Measurements from ENCODE around the gene KCNQ1.

KCNQ1 gene

DNA sequence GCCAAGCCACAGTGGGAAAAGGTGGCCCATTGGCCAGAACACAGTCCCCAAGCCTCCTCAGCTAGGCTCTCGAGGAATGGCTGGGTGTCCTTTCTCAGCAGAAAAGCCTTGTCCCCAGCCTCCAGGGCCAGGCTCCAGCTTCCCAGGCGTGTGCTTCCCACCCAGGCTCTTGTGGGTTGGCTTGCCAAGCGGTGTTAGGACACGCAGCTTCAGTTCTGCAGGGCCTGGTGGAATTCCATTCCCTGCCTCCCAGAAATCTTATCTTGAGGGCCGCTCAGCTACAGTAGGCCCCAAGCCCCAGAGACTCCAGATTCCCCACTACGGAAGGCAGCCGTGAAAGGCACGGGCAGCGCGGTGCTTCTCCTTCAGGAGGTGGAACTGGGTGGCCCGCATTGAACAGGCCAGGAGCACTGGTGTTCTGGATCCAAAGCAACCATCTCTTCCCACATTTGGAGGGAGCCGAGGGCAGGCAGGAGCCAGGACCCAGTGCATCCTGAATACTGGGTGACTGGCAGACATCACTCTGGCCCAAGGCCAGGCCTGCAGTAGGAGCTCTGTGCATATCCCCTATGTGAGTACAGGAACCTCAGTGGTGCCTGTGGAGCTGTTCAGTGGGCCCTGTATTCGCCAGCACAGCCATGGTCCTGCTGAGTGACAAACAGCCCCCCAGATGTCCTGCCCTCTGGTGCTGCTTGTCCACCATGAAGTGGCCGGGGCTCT, 271.7 kb downstream of the KCNQ1 start:
- DNase-seq (ENCODE audit: low read depth) = no peak

DNA sequence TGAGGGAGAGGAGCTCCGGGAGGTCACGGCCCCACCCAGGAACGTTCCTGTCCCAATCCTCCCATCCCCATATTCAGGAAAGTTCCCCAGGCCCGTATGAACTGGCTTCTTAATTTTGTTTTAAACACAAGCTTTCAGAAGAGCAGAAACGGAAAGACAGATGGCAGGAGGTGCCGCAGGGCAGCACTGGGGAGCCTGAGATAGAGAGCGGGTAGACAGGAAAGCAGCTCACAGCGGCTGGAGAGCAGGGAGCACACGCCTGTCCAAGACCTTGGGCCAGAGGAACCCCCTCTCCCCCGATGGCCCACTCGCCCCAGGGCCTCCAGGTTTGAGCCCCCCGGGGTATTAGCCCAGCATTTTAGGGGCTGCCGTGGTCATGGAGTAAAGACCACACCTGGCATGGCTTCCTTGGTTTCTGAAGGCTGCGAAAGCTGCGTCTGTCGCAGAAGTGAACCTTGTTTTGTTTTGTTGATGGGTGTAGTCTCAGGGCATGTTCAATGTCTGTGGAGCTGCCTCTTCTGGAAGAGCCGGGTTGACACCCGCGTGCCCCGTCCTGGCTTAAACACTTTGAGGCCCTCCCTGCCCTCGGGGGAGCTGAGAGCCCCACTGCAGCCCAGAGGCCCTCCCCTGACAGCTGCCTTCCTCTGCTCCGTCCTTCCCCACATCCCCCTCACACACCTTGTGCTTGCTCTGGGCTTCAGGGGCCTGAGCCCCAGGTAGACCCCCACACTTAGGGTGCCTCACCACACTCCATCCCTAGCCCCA, 272.9 kb downstream of the KCNQ1 start:
- DNase-seq (ENCODE audit: low read depth) = no peak

DNA sequence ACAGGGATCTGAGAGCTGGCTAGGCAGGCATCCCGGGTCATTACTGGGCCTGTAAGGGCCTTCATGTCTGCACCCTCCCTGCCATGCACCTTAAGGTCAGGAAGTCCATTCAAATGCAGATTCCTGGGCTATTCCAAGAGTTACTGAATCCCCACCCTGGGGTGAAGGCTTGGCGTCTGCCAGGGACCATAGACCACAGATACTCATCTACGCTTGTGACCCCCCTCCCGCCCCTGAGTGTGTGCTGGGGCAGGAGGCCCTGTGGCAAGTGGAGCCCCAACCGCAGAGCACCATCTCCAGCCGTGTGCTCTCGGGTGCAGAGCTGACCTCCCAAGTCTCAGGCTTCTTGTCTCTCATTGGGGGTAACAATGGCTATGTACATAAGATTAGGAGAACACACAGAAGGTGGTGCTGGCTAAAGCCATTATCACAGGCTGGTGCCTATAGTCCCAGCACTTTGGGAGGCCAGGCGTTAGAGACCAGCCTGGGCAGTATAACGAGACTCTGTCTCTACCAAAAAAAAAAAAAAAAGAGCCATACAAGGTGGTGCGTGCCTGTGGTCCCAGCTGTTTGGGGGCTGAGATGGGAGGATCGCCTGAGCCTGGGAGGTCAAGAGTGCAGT, 274.1 kb downstream of the KCNQ1 start:
- no peak for DNase-seq (ENCODE audit: low read depth)

DNA sequence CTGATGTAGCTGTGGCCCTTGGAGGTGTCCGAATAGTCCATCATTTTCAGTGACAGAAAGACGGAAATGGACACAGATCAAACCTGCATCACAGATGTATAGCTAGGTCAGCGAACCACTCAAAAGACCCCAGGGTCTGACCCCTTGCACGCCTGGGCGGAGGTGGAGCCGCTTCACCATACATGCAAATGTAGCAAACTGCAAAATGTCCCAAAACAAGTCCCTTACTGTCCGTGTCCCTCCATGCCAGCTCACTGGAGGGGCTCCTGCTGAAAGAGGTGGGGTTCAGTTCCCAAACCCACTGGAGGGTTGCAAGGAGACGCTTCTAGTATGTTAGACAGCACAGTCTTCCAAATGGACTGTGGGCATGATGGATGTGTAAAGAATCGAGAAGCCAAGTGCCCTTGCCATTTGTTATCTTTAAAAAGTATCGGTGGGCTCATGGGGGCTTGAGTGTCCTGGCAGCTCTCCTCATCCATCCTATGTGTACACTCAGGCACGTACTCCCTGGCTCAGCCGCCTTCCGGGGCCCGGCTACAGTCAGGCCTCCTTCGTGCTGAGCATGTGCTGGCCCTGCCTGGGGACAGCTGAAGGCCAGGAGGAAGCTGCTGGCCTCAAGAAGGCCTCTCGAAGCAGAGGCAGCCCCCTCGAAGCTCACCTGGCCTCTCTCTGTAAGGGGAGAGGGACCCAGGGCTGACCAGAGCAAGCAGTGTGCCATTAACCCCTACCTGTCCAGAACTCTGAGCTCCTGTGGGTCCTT, 275.2 kb downstream of the KCNQ1 start:
- no peak for DNase-seq (ENCODE audit: low read depth)

DNA sequence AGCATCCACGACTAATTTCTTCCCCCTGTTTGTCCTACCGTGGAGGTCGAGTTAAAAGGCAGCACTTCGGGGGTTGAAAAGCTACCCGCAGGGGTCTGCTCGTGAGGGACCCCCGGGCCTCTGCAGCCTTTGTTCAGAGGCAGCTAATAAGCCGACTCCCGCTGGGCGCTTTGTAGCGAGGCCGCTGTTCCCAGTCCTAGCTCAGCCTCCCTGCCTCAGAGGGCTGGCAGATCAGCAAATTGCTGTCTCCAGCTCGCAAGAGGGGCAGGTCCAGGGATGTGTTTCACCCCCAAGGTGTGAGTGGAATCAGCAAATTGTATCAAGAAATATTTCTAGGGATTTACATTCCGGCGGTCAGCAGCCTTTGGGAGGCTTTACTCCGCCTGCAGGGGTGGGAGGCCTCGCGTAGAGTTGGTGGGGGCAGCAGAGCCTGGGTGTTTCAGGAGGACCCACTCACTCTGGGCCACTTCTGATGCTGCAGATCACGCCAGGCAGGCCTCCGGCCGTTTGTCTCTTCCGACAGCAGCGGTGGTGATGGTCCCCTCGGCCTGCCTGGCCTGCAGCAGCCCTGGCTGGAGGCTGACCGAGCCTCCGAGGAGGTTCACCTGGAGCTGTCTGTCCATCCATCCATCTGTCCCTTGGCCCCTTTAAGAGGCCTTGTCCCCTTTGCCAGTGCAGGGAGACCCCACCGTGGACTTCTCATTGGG, 276.6 kb downstream of the KCNQ1 start:
- DNase-seq (ENCODE audit: low read depth) = no peak

DNA sequence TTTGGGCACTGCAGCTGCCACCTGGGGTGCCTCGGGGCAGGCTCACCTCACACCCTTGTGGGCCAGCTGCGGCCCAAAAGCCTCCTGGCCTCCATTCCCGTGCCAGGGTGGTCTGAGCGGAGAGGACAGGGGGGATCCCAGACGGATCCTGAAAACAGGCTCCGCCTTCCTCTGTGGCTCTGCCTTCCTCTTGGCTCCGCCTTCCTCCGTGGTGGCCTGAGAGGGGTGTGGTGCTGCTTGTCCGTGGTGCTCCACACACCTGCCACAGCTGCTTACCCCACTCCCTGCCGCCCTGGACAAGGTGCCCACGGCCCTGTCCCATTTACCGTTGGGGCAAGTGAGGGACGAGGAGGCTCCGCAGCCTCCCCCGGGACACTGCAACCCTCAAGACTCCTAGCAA, 278.1 kb downstream of the KCNQ1 start:
- no peak for DNase-seq (ENCODE audit: low read depth)

DNA sequence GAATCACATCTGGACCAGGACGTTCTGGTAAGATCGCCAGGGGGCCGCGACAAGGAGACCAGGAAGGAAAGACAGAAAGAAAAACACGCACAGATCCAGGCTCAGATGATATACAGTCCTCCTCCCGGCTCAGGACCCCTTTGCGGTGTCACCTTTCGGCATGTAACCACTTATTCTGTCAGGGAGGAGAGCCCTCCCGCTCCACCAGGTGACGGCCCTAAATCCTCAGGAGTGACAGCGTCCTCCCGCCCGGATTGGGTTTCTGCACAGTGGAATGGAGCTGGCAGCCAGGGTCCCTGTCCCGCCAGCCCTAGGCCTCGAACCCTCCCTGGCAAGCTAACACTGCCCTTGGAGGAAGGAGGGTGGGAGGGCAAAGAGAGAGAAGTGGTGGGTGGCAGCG, 279.3 kb downstream of the KCNQ1 start:
- no peak for DNase-seq (ENCODE audit: low read depth)

DNA sequence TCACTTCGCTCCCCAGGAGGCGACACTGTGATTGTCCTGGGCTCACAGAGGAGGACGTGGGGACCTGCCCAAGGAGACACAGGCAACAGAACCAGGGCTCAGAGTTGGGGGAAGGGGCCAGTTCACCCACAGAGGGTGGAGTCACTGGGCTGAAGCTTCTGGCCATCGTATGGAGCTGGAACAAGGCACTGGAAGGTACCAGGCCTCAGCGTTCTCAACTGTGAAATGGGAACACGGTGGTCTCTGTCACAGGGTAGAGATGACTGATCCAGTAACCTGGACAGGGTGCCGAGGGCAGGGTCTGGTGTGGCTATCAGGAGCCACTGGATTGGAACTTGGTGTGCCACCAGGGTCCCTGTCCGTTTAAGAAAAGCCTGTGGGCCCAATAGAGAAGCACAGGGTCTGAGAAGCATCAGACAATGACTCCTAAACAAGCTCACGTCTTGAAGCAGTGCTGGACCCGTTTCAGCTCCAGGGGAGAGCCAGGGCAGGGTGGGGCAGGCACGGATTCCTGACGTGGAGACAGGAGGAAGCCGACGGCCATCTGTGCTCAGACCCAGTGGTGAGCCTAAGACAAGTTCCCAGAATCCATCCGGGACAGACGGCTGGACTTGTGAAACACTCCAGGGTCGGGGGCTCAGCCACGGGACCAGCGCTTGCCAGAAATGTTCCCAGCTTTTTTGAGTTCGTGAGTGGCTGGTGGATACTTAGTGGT, 280.0 kb downstream of the KCNQ1 start:
- DNase-seq (ENCODE audit: low read depth) = no peak

DNA sequence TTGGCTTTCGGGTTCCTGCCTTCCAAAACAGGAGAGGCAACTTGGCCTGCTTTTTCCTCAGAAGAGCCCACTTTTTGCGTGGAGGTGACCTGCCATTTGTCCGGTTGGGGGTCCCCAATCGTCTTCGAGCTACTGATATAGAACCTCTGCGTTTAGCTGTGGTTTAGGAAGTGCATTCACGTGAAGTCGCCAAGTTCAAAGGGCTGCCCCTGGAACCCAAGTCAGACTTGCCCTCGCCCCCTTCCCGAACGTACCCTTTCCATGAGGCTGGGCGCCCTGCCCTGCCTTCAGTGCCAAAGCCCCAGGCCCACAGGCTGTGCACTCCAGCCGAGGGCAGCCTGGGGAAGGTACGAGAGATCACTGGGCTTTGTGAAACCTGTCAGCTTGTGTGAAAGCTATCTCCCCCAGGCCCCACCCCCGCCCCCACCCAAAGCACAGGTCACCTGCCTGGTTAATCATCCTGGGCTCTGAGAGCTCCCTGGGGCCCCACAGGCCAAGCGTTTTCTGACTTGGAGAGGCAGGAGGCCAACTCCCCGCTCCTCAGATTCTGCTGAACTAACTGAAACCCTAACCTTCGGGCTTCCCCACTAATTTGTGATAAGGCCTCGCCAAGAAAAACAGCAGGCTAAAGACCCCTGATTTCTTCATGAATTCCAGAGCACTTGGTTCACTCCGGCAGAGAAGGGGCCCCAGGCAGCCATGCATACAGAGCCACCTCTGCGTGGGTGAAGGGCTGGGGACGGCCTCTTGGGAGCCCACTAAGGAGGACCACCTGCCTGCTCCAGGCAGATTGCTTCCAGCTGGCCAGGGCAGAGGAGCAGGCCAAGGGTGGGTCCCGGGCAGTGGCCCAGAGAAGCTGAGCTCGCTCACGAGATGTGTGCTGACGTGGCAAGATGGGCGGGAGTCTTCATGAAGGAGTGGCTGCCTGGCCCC, 280.8 kb downstream of the KCNQ1 start:
- DNase-seq (ENCODE audit: low read depth) = no peak

DNA sequence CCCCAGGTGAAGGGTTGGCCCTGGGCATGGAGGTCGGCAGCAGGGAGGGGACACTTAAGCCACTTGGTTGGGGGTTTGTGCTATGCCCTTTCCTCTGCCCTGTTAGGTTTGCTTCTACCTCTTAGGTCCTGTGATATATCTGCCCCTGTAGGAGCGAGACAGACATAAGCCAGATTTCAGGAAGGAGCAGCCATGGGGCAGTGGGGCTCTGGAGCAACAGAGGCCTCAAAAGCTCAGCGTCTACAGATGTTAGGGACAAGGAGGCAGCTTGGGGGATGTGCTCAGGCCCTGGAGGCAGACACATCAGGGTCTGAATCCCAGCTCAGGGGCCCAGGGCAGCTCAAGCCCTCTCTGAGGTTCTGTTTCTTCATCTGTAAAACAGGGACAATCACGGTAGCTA, 282.2 kb downstream of the KCNQ1 start:
- DNase-seq (ENCODE audit: low read depth) = no peak

DNA sequence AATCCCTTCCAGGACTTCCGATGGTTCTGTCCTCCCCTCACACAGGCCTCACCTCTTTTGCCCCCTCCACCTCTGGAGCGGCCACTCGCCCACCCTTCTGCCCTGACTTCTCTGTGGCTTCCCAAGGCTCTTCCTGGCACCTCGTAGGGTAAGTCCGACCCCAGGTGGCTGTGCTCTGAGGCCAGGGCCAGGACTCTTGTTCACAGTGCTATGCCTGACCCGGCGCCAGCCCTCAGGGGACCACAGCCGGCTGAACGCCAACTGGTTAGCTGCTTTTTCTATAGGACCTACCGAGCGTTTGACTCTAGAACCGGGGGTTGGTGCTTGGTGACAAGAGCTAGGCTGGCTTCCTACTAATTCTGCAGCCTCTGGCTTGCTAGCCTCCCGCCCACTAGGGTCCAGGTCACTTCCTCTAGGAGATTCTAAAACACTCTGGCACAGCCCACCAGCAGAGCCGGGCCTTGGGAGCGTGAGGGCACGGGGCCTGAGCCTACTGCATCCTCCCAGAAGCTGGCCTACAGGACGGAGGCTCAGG, 283.4 kb downstream of the KCNQ1 start:
- DNase-seq (ENCODE audit: low read depth) = no peak

DNA sequence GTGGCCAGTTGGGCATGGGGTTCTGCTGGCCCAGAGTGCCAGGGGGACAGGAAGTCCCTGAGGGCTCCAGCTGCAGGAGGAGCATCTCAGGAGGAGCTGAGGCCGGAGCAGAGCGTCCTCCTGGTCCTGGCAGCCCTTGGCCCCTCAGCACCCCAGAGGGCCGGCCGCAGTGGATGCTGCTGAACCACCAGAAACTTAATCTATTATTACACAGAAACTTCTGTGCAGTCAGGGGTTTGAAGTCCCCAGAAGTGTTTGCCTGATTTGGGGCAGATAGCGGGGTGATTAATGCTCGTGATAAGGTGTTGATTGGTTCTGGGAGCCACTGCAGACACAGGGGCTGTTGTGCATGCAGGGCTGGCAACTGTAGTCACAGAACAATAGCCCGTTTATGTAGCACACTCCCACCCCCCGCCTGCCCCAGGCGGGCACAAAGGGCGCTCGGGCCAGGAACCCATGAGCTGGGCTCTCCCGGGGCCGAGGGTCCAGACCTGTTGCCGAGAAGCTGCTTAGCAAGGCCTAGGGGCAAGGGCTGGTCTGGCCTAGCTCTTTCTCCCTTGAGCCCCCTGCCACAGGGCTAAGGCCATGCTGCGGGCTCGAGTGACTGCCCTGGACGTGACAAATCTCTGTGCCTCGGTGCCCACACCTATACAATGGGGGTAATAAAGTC, 284.0 kb downstream of the KCNQ1 start:
- DNase-seq (ENCODE audit: low read depth) = no peak

DNA sequence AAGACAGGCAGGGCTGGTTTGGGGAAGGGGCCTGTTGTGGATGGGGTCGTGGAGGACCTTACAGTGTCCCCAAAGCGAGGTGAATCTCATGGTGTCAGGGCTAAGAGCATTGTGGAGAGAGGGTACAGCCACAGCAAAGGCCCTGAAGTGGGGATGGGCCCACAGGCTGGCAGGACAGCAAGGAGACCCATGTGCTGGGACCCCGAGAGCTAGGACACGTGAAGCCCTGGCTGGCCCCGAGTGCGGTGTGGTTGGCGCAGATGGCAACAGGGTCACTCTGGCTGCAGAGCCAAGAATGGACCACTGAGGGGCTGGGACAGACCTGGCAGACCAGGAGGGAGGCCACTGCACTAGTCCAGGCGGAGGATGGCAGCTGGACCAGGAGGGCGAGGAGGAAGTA, 285.0 kb downstream of the KCNQ1 start:
- DNase-seq (ENCODE audit: low read depth) = no peak

DNA sequence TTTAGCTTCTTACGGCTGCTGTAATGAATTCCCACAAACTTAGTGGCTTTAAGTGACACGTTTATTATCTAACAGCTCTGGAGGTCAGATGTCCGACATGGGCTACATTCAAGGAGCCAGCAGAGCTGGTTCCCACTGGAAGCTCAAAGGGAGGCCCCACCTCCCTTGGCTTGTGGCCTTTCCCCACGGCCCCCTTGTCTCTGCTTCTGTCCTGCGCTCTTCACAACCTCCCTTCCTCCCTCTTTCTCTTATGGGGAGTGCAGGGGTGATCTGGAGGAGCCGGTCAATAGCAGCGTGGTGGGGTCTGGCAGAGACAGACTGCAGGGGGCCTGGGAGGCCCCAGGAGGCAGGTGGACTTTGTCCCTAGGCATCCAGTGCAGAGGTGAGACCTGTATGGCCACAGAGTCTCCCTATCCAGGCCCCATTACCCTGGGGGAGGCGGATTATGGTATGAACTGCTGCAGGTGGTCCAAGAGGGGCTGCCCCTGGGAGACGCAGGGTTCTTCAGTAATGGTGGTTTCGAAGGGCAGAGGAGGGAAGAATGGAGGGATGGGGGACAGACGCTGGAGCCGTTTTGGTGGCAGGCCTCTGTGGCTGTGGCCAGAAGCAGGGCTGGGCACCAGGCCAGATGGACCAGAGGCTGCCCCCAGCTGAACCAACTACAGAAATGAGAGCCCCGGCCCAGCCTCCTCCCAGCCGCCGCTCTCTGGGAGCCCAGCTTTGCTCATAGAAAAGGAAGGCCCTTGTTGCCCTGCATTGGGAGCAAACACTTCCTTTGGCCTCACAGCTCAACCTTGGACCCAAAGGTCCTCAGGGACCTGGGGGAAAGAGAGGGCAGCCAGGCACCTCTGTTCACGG, 285.7 kb downstream of the KCNQ1 start:
- DNase-seq (ENCODE audit: low read depth) = no peak

DNA sequence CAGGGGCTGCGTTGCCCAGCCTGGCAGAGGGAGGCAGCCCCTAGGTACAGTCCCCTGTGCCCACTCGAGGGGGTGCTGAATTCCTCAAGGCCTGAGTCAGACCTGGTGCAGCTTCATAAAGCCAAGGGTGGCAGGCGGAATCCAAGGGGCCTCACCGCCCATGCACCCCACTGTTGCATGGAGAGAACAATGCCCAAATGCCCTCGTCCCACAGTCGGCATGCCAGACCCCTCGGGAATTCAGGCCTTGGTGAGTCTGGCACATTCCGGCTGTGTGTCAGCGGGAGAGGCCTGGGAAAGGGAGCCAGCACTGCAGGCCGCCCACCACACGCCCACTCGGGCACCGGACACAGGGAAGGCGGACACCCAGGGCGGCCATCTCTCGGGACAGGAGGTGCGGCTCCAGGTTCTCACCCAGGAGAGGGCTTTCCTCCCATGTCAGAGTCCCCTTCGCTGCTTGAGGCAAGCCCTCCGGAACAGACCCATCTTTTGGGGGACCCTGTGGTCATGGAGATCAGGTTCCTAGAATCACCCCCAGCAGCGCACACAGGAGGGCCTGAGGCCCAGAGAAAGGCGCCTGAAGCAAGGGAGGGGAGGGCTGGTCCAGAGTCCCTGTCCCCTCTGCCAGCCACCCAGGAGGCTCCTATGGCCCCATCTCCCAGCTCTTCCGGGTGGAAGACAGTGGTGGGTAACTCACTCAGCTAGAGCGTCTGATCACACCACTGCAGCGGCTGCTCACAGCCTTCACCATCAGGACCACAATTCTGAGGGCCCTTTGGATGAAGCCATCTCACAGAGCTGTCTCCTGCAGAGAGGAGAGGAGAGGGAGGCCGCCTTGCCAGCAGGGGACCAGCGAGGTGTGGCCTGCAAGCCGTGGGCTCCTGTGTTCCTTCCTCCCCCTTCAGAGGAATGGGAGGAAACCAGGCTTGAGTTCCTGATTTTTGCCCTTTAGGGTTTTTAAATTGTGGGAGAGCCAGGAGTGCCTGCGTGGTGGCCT, 286.6 kb downstream of the KCNQ1 start:
- DNase-seq (ENCODE audit: low read depth) = no peak

DNA sequence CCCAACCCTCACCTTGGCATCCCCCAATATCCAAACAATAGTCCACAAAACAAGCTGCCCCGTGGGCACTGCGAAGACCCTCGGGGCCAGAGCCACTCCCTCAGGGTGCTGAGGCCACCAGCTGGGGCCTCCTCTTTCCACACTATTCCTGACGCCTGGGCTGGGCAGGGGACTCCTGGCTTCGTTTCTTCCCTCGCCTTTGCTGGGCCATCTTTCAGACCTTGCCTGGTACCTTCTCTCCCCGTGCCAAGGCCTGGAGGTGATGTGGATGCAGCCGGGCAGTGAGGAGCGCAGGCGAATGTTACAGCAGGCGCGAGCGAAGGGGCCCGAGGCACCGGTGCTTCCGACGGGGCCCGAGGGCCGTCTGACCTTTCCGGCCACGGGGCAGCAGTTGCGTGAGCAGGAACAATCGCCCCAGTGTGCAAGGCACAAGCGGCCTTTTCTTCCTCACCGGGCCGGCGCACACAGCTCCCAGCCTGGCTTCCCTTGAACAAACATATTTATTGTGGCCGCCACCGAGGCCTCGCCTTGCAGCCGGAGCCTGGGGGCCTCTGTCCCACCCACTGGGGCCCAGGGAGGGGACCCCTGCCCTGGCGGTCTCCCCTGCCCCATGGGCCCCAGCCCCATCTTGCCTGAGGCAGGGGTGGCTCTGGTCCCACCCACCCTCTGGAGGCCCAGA, 287.6 kb downstream of the KCNQ1 start:
- no peak for DNase-seq (ENCODE audit: low read depth)

Measured in HS-5 (cell line).